Measurements from ENCODE around the gene EFHC1. TPM values are rescaled to one million over a fixed set of nuclear protein-coding genes. Genes with fewer than 3 reads are reported as not detected.

EFHC1 gene
- total and polyA plus RNA-seq, 7 donors, result 1.8 to 38.5 (median 15.9) TPM

DNA sequence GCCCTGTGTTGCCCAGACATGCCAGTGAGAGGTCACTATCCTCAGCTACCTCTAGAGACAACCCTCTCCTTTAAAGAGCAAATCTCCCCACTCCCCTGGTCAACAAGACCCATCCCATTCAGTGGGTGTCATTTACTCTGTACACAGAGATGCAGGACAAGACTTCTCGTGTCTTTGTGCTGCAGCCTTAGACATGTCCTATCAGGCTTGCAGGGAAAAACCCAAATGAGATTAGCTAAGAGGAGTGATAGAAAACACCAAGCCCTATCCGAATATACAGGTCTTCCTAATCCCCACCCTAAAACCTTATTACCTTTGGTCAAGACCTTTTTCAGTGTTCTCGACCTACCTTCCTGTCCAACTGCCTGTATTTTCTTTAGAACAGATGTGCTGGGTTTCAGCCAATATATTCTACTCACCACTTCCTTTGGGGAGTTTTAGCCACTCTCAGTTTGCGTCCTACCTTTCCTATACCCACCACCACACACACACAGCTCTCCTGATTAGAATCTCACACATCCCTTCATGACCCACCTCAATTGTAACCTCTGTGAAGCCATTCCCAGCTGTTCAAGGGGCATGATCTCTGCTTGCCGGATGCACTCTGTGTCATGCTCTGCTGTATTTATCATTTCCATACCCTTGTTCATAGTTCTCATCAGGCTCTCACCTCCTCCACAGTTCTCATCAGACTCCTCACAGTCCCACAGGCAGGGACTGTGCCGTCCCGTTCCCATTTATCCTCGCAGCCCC lies 117.0 kb downstream of the EFHC1 start:
- TF ChIP-seq, protein P1, sequence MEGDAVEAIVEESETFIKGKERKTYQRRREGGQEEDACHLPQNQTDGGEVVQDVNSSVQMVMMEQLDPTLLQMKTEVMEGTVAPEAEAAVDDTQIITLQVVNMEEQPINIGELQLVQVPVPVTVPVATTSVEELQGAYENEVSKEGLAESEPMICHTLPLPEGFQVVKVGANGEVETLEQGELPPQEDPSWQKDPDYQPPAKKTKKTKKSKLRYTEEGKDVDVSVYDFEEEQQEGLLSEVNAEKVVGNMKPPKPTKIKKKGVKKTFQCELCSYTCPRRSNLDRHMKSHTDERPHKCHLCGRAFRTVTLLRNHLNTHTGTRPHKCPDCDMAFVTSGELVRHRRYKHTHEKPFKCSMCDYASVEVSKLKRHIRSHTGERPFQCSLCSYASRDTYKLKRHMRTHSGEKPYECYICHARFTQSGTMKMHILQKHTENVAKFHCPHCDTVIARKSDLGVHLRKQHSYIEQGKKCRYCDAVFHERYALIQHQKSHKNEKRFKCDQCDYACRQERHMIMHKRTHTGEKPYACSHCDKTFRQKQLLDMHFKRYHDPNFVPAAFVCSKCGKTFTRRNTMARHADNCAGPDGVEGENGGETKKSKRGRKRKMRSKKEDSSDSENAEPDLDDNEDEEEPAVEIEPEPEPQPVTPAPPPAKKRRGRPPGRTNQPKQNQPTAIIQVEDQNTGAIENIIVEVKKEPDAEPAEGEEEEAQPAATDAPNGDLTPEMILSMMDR (IDR thresholded peaks at IDR 0.05), result no peak
- TF ChIP-seq EP300 (IDR thresholded peaks at IDR 0.05) (no peak), POLR2A (IDR thresholded peaks at IDR 0.05) (no peak), POLR2AphosphoS5 (IDR thresholded peaks at IDR 0.05) (no peak)
- DNase-seq, result no peak
- Histone ChIP-seq H3K27me3 (no peaks in the 10 kb centered on the region), H3K27ac (no peak overlapping the region), H3K4me1 (peaks cover 0 to 64% (median 54%) of the 10 kb centered on the region in 4 donors), H3K36me3 (peaks cover 5 to 16% (median 10%) of the 10 kb centered on the region in 4 donors), H3K9me3 (no peaks in the 10 kb centered on the region), H3K4me3 (no peak overlapping the region)
- 62 to 80% methylated on average over 8 of the region's 8 CpGs for WGBS, 2 donors
- intact Hi-C loops (cut with DNase I), result no loop called here

DNA sequence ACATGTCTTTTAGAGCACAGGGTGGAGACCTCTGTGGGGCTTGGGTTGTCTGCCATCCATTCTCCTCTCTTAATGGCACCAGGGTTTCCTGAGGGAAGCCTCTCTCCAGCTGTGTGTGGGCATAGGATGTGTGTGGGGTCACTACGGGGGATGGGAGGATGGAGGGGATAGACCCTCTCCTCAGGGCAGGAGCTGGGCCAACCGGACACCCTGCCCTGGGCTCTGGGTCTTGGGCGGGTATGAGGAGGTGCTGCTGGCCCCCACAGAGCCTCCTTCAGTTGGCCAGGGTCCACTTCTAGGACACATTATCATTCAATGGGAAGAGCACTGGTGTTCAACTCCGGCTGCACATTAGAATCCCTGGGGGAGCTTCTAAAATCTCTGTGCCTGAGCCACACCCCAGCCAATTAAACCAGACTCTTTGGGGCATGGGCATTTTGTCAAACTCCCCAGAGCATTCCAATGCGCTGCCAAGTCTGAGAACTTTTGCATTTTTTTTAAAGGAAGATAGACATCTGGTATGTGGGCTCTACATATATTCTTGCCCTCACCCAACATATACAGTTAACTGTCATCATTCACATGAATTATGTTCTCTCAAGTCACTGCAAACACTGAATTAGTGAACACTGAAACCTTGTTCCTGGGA lies 118.2 kb downstream of the EFHC1 start:
- H3K27ac ChIP-seq, result peak overlapping the region in 3 of 4 donors; percentile 6 to 64 (median 64)
- TF ChIP-seq EP300 (IDR thresholded peaks at IDR 0.05) (no peak), POLR2AphosphoS5 (IDR thresholded peaks at IDR 0.05) (no peak), POLR2A (IDR thresholded peaks at IDR 0.05) (no peak)
- TF ChIP-seq, protein P1 (IDR thresholded peaks at IDR 0.05), result no peak
- intact Hi-C loops (cut with DNase I), result no loop called here
- peaks cover 5 to 16% (median 10%) of the 10 kb centered on the region in 4 donors for H3K36me3 ChIP-seq
- DNase-seq, result no peak
- H3K4me3 ChIP-seq, result no peak overlapping the region
- H3K27me3 ChIP-seq, result no peaks in the 10 kb centered on the region
- H3K9me3 ChIP-seq, result no peaks in the 10 kb centered on the region
- 93 to 97% methylated on average over 5 of the region's 5 CpGs for WGBS, 2 donors
- H3K4me1 ChIP-seq, result peaks cover 0 to 76% (median 61%) of the 10 kb centered on the region in 4 donors

DNA sequence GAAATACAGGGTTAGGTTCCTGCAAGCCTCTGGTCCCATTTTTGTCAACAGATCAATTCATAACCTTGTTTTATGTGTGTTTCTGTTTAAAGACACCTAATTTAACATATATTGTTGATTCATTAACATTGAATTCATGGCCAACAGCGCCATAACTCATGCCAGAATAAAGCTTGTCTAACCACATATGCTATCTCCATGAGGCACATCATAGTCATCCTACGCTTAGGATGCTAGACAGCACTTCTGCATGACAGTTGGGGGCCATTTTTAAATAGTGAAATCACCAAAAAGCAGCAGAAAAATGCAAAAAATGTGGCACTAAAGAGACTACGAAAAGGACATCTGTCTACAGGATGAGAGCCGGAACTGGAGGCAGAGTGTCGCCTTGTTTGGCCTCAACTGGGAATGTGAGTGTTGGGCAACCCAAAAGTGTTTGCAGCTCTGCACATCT lies 118.8 kb downstream of the EFHC1 start:
- Histone ChIP-seq H3K27me3 (no peaks in the 10 kb centered on the region), H3K4me3 (no peak overlapping the region), H3K36me3 (peaks cover 5 to 16% (median 10%) of the 10 kb centered on the region in 4 donors), H3K27ac (peak overlapping the region in 2 of 4 donors; percentile 64), H3K9me3 (no peaks in the 10 kb centered on the region), H3K4me1 (peaks cover 0 to 82% (median 67%) of the 10 kb centered on the region in 4 donors)
- intact Hi-C loops (cut with DNase I), result no loop called here
- 94% methylated on average over 5 of the region's 5 CpGs for WGBS, 2 donors
- no peak for DNase-seq
- no peak for TF ChIP-seq POLR2AphosphoS5 (IDR thresholded peaks at IDR 0.05)
- TF ChIP-seq, protein P1 (IDR thresholded peaks at IDR 0.05), result no peak
- TF ChIP-seq EP300 (IDR thresholded peaks at IDR 0.05), result no peak
- no peak for TF ChIP-seq POLR2A (IDR thresholded peaks at IDR 0.05)

DNA sequence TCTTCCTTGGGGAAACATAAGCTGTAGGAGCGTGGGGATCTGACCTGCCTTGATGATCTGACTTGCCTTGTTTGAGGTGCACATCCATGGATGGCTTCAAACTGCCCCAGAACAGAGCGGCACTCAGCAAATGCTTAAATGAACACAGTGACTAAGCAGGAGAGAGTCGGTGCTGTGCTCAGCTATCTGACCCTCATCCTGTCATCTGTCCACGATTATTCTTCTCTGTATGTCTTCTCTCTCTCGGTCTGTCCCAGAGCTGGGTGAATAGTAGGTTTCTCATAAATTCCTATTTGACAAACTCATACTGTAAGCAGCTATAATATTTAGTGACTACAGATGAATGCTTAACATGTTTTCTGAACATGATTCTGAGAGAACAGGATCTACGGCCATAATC lies 119.5 kb downstream of the EFHC1 start:
- Histone ChIP-seq H3K27ac (peak overlapping the region; percentile 49 to 64 (median 61)), H3K9me3 (no peaks in the 10 kb centered on the region), H3K4me1 (peaks cover 0 to 89% (median 73%) of the 10 kb centered on the region in 4 donors), H3K36me3 (peaks cover 5 to 11% (median 7%) of the 10 kb centered on the region in 4 donors), H3K27me3 (no peaks in the 10 kb centered on the region), H3K4me3 (no peak overlapping the region)
- 84 to 86% methylated on average over 6 of the region's 6 CpGs for whole genome bisulfite sequencing, 2 donors
- intact Hi-C loops (cut with DNase I), result loop anchor here (5.0 kb wide), 1 partner anchor 38 kb away; the partner anchor contains the start of gene TRAM2
- no peak for DNase-seq
- TF ChIP-seq, protein P1 (IDR thresholded peaks at IDR 0.05), result no peak
- TF ChIP-seq EP300 (IDR thresholded peaks at IDR 0.05), result no peak
- TF ChIP-seq POLR2A (IDR thresholded peaks at IDR 0.05), result no peak
- TF ChIP-seq POLR2AphosphoS5 (IDR thresholded peaks at IDR 0.05), result no peak
